NCI-H1105 treated with DMSO at 0.1 percent for 48 hours (cell line): ENCODE measurements around the gene NSUN6.

Source experiments
- DNase-seq: peaks from one replicate; lab custom pipeline; 2025; lab: John Stamatoyannopoulos, UW

The NSUN6 gene, protein sequence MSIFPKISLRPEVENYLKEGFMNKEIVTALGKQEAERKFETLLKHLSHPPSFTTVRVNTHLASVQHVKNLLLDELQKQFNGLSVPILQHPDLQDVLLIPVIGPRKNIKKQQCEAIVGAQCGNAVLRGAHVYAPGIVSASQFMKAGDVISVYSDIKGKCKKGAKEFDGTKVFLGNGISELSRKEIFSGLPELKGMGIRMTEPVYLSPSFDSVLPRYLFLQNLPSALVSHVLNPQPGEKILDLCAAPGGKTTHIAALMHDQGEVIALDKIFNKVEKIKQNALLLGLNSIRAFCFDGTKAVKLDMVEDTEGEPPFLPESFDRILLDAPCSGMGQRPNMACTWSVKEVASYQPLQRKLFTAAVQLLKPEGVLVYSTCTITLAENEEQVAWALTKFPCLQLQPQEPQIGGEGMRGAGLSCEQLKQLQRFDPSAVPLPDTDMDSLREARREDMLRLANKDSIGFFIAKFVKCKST

DNA sequence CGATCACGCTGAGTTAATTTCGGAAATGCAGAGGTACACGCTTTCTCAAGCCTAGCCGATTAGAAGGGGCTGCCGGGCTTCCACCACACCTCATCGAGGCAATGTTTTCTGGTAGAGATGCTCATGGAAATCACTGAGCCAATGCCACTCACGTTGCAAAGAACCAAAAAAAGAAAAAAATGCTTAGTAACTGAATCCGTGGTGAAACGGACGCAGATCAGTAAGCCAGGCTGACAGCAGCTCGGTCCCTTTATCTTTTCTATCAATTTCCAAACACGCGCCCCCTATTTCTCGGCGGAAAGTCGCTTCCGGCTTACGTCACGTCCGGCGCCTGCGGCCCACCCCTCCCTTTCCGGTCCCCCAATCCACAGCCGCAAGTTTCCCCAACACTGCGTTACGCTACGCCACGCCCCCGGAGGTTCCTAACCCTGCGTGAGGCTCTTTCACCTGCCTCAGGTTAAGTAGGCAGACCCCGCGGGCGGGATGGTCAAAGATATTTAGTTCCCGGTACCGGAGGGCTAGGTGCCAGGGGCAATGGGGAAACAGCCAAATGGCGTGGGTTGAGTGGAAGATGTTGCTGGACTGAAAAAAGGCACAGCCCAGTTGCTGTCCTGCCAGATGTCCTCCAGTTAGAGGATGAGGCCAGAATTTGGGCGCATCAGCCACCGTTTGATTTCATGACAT lies at the start of gene NSUN6:
NSUN6 (minus strand) TSS at position 264 of the 684 bp plus-strand sequence. CDS start 384 bp downstream, outside the sequence.
- peak; percentile 71 for DNase-seq

DNA sequence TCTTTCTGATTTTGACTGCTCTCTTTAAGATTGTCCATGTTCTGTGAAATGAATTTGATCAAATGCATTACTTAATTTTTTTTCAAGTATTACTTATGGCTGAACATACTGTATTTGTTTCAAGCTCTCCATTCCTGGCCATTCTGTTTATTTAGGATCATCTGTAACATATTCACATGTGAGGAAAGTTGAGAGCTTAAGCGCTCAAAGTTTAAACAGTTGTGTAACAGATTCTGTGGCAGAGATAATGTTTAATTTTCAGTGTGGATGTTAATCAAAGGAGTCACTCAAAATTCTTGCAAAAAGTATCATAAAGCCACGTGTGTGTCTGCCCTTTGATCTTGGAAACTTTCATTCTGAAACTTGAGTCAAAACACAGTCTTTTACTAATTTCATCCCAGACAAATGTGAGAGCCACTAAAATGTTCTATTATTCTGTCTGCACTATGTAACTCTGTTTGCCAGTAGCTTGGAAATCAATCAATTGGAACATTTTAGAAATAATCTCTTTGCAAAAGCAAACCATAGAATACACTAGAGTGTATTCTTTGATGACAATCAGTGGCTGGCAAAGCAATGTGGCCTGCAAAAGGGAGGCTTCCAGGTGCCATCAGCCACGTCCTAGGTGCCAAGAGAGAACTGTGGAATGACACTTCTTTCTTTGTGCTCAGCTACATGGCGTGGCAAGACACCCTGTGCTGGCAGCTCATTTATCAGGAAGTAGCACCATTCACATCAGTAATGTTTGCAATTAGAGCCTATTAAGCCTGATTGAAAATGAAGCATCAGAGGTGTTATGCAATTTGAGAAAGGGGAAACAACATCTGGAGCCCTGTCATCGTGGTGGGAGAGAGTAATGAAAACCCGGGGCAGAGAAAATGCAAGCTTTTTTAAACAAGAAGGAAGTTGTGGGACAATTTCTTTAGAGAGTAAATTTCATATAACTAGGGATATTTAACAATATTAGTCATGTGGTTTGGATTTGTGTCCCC lies 48.8 kb upstream of the NSUN6 start:
- DNase-seq, result no peak

DNA sequence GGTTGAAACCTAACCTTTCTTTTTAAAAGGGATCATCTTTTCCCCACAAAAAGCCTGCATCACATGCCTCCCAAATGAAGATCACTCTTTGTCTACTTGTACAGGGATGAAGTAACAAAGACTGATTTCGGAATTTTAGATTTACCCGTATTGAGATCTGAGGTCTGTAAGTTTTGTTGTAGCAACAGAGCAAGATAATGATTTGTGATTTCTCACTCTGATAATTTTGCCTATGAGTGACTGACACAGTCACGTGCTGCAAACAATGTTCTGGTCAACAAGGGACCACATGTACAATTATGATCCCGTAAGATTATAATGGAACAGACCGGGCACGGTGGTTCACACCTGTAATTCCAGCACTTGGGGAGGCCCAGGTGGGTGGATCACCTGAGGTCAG lies 39.2 kb upstream of the NSUN6 start:
- DNase-seq, result no peak

DNA sequence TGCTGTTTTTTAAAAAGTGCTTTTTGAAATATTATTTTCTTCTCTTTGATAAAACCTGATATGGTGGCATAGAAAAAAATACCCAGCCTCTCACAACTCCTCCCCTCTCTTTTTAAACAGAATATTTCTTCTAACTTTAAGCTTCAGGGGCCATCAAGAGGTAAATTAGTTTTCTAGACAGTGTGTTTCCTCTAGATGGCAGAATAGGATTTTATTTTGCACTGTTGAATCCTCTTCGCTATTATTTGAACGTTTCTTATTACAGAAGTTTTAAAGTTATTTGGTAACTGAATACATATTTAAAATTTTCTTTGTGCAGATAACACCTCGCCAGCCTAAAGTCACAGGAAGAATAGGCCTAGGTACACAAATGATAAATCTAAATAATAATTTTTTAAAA lies 38.1 kb upstream of the NSUN6 start:
- DNase-seq, result peak; percentile 18

DNA sequence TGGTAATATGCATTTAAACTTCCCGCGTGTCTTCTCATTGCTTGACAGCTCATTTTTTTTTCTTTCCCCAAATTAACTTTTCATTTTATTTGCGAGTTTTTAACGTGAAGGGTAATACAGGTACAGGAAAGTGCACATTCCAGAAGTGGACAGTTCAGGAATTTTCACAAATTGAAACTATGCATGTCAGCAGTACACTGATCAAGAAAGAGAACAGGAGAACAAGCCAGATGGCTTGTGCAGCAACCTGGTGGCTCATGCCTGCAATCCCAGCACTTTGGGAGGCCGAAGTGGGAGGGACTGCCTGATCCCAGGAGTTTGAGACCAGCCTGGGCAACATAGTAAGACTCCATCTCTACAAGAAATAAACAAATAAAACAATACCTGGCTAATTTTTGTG lies 36.3 kb upstream of the NSUN6 start:
- DNase-seq, result no peak

DNA sequence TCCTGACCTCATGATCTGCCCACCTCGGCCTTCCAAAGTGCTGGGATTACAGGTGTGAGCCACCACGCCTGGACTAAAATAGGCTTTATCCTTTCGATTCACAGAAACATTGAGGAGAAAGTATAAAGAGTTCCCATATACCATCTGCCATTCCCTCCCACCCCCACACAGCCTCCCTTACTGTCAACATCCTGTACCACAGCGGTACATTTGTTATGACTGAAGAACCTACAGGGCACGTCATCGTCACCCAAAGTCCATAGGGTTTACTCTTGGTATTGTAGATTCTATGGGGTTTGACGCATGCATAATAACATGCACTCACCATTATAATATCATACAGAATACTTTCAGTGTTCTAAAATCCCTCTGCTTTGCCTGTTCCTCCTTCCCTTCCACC lies 35.8 kb upstream of the NSUN6 start:
- no peak for DNase-seq

DNA sequence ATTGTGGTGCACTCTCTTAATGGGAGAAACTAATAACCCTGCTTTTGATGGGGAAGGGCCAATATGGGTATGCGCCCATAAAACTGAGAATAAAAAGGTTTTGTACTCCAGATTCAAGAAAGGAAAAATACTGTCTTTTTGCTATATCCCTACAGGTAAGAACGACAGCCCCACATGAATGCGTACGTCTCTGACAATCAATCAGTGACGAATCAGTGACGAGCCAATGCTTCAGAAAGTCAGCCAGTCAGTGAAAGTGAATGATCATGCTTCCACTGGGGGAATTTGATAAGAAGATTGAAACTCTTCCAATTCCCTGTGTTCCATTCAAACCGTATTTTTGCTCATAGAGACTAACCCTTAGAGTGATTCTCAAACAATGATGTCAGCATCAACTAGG lies 34.2 kb upstream of the NSUN6 start:
- DNase-seq, result no peak

DNA sequence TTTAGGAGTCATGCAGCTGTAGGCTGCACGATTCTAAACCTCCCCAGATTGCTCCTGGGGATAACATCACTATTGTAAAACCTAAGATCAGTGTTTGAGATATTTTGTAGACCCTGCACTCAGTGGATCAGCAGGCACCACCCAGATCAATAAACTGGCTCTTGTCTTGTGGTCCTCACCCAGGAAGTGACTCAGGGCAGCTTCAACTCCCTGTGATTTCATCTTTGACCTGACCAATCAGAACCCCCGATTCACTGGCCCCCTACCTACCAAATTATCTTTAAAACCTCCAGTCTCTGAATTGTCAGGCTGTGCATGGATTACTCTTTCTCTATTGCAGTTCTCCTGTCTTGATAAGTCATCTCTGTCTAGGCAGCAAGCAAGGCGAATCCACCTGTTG lies 33.6 kb upstream of the NSUN6 start:
- no peak for DNase-seq

DNA sequence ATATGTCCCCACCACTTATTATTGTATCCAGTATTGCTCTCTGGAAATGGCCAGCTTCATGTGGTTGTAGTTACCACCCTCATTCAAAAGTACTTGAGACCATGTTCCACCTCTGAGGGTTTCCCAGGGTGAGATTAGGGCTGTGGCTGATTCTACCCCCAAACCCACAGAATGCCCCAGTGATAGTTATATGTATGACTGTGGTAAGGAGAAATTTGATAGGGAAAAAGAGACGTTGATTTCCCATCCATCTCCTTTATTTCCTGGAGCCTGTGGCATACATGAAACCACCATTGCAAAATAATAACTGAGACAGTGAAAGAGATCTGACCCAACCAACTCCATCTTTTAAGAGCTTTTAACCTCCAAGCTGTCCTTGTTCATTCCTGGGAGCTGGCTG lies 33.0 kb upstream of the NSUN6 start:
- no peak for DNase-seq

DNA sequence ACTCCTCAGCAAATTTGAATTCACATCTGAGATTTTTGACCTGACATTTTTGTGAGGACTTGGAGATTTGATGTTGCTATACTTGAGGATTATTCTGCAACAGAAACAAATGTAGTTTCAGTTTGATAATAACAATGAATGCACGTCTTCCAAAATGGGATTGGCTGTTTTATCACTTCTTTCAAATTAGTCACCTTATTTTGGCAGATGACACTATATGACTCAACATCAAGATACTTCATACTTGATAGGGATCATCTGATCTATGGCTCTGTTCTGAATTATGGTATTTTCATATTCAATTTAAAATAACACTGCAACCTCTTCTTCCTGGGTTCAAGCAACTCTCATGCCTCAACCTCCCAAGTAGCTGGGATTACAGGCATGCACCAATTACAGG lies 32.0 kb upstream of the NSUN6 start:
- no peak for DNase-seq

DNA sequence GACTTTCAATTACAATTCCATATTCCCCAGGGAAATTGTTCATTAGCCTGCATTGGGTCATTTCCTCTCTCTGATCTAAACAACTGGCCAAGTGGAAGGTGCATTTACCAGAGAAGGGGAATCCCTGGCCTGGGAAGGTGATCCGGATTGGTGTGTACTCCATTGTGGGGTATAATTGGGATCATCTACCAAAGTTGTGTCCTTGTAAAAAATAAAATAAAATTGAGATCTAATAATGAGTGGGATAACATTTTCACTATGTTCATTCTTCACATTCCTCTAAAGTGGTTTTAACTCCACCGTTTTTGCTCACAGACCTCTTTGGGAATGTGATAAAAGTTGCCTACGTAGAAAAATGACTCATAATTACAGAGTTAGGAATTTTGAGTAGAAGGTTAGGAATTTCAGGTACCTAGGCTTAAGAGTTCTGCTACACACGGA lies 30.6 kb upstream of the NSUN6 start:
- no peak for DNase-seq

DNA sequence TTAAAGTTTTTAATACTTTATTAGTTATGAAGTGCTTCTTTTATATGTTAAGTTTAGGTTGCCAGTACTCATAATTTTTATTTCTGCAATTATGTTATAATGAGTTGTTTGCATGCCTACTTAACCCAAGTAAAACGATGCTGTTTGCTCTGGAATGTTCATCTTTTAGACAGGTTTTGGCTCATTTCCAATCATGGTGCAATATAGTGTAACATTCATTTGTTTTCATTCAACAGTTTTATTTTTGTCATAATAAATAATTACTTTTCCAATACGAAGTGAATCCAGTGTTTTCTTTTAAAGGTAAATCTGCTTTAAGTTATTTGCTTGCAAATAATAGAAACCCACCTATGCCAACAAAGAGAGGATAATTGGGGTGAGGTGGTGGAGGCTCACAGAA lies 30.0 kb upstream of the NSUN6 start:
- DNase-seq, result no peak

DNA sequence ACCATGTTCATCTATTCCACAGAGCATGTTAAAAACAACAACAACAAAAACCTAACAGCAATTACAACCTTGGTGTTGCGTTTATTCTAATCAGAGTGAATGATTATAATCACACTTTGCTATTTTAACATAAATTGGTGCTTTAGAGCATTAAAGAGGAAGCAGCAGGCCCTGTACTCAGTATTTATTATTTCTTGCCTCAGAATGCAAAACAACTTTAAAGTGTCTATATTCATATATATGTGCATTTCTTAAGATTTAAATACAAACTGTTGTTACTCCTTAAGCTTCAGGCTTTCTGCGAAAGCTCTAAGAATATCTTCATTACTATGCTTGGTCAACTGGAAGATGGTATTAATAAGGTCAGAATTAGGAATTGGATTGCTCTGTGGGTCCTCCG lies 29.4 kb upstream of the NSUN6 start:
- DNase-seq, result no peak

DNA sequence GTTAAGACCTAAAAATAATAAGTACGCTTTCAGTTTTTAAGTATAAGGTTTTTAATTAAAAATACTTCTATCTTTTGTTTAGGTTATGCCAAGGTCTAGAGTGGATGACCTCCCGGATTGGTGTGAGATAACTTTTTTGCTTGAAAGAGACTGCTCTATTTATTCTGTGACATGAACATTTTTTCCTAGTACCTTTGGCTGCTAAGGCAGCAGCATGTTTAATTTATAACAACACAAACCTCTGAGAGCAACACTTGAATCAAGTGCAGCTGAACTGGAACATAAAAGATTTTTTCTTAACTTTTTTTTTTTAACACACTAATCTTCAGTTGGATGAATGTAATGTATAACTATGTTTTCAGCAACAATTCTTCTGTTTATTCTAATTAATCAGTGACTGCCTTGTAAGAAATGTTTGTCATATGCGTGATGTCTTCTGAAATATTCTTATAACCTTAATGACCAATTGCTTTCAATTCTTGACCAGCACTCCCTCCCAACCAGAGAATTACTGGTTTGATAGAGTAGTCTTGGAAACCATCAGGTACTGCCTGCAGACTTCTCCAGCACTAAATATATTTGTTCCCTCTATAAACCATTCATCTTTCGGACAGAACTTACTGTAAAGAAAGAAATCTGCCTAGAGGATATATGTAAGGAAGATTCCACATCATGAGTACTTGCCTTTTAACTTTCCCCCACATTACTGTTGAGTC lies 23.9 kb upstream of the NSUN6 start:
- DNase-seq, result no peak

DNA sequence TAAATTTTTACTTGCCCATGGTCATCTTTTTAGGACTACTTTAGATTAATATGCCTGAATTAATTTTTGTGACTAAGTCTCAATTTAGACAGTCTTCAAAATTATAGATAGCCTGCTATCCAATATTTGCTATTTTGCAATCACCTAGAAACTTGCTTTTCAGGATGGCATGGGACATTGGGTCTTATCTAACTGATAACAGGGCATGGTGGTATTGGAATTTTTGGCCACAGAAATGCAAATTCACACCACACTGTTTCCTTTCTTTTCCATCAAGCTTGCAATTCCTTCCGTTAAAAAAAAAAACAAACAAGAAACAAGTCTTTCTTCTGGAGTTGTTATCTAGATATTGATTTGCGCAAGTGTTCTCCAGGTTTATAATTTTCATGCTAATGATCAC lies 16.6 kb upstream of the NSUN6 start:
- DNase-seq, result no peak

DNA sequence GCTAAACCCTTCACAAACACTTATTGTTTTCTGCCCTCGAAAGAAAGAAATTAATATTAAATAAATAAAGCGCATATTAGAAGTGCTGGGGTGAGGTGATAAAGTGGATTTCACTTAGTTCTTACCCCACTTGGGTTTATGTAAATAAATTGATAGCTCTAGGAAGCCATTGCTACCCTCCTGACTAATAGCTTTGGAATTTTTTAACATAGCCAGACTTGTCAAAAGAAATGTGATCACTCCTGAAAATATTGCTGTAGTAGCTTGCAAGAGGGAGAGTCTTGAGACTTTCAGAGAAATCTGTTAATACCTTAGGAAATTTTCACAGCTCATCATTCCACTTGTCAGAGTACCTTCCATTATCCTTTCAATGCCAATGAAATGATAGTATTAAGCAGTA lies 15.4 kb upstream of the NSUN6 start:
- DNase-seq, result no peak

DNA sequence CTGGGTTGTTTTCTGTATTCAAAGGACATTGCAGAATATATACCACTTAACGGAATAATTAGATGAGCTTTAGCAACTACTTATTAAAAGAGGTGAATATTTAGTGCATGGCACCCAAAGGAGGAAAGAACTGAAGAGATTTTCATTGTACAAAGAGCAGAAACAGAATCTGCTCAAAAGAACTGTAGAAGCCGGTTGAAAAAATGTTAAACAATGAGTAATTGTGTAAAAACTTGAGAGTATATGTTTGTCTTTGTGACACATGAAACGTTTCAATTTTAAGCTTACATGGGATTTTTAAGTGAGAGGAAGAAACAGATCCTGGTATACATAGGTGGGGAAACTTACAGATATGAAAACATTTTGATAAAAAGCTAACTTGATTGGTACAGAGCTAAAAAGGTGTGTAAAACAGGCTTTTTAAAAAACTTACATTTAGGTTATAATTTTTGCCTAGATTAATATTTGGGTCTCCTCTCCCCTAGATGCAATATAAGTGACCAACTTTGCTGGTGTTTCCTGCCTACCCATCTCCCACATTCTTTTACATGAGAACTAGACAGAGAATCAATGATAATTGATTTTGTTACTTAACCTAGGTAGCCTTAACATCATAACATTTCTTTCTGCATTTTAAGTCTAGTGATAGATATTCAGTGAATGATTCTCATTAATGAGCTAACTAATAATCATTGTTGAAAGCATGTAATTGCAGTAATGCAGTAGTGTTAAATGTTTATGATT lies 14.6 kb upstream of the NSUN6 start:
- DNase-seq, result no peak

DNA sequence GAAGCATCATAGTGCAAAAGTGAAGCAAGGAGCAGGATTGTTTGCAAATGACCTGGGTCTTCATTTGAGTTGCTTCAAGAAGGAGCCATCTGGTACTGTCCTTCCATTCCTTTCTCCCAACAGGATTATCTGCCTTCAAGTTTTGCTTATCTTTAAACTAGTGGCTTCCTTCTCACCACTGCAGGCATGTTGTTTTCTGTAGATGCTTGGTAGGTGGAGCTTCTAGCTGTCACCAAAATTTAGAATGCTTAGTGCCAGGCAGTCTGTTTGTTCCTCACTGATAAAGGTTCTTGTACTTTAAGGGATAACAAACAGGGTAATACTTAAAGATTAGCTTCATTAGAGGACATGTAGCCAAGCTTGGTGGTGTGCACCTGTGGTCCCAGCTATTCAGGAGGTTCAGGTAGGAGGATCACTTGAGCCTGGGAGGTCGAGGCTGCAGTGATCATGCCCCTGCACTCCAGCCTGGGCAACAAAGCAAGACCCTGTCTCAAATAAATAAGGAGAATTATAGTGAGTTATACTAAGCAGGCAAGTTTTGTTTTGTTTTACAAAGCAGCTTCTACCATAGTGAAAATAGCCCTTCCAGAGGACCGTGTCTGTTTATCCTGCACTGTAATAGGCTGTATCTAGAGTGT lies 13.6 kb upstream of the NSUN6 start:
- DNase-seq, result no peak

DNA sequence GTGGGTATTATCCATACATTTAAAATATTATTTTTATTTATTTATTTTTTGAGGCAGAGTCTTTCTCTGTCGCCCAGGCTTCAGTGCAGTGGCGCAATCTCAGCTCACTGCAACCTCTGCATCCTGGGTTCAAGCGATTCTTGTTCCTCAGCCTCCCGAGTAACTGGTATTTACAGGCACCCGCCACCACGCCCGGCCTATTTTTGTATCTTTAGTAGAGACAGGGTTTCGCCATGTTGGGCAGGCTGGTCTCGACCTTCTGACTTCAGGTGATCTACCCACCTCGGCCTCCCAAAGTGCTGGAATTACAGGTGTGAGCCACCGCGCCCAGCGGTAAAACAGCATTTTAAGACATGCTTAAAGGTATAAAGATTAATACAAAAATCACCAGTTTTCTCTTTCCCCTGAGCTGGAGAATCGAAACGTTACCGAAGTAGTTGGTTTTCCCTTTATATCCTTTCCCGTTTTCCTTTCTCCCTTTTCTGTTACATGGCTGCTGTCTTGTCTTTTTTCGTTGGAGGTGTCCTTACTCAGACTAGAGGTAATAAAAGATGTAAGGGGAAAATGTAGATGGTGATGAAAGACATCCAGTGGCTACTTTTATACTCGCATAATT lies 9.5 kb upstream of the NSUN6 start:
- no peak for DNase-seq
